Mesothelial cell of epicardium (in vitro differentiated cells): ENCODE measurements around the gene RBM20. TPM values are rescaled to one million over a fixed set of nuclear protein-coding genes. Genes with fewer than 3 reads are reported as not detected.

ENCODE experiments used
- DNase-seq, 2 experiments: peaks; one replicate each; pipeline ENCODE4 v3.0.0; 2021; ENCODE audit warnings: low spot score in 2 of 2; ENCODE audit not compliant: unreplicated experiment in 2 of 2
- H3K27ac Mint-ChIP-seq: 2 replicates; pipeline ENCODE4 v1.8.0; 2021; ENCODE audit warnings: mixed read lengths
- H3K27me3 Mint-ChIP-seq: 2 replicates; pipeline ENCODE4 v1.8.0; 2021; ENCODE audit warnings: low read depth, mixed read lengths
- H3K36me3 Mint-ChIP-seq: 2 replicates; pipeline ENCODE4 v1.8.0; 2021; ENCODE audit warnings: mixed read lengths
- H3K4me1 Mint-ChIP-seq: 2 replicates; pipeline ENCODE4 v1.8.0; 2021; ENCODE audit warnings: mixed read lengths
- H3K4me3 Mint-ChIP-seq: 2 replicates; pipeline ENCODE4 v1.8.0; 2021; ENCODE audit warnings: mild to moderate bottlenecking, moderate library complexity, mixed read lengths
- H3K9me3 Mint-ChIP-seq: 2 replicates; pipeline ENCODE4 v1.8.0; 2021; ENCODE audit warnings: mixed read lengths
- total RNA-seq: library from RNA; stranded (reverse); gene quantifications from 3 replicates; pipeline ENCODE4 v1.2.1, GENCODE V29; 2021
- TF ChIP-seq, protein P1 (sequence below): fragments of 200-600 bp; sonication (generic); IDR thresholded peaks from one replicate; pipeline ENCODE4 v1.5.0; 2021; ENCODE audit warnings: antibody characterized with exemption; ENCODE audit not compliant: unreplicated experiment

Gene RBM20
- total RNA-seq, 1 donor from 2014 or later: 23.3 TPM

DNA sequence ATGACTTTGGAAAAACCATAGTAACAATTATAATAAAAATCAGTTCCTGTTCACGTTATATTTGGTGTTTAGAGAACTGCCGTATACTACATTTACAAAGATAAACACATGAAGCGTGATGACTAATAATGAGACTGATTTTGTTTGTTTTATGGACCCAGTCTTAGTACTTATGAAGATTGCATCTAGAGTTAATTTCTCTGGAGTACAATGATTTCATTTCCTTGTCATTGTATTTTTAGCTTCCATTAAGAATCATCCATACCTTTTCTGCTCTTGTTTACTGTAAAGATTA lies 2.9 kb downstream of the RBM20 start:
- Mint-ChIP-seq H3K4me1 (peaks cover 74% of the 10 kb centered on the region), H3K36me3 (no peaks in the 10 kb centered on the region), H3K4me3 (peak overlapping the region; percentile 16), H3K9me3 (no peaks in the 10 kb centered on the region), H3K27me3 (peaks cover 5% of the 10 kb centered on the region), H3K27ac (peak overlapping the region; percentile 48)
- DNase-seq: no peak
- TF ChIP-seq, protein P1, sequence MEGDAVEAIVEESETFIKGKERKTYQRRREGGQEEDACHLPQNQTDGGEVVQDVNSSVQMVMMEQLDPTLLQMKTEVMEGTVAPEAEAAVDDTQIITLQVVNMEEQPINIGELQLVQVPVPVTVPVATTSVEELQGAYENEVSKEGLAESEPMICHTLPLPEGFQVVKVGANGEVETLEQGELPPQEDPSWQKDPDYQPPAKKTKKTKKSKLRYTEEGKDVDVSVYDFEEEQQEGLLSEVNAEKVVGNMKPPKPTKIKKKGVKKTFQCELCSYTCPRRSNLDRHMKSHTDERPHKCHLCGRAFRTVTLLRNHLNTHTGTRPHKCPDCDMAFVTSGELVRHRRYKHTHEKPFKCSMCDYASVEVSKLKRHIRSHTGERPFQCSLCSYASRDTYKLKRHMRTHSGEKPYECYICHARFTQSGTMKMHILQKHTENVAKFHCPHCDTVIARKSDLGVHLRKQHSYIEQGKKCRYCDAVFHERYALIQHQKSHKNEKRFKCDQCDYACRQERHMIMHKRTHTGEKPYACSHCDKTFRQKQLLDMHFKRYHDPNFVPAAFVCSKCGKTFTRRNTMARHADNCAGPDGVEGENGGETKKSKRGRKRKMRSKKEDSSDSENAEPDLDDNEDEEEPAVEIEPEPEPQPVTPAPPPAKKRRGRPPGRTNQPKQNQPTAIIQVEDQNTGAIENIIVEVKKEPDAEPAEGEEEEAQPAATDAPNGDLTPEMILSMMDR: no peak

DNA sequence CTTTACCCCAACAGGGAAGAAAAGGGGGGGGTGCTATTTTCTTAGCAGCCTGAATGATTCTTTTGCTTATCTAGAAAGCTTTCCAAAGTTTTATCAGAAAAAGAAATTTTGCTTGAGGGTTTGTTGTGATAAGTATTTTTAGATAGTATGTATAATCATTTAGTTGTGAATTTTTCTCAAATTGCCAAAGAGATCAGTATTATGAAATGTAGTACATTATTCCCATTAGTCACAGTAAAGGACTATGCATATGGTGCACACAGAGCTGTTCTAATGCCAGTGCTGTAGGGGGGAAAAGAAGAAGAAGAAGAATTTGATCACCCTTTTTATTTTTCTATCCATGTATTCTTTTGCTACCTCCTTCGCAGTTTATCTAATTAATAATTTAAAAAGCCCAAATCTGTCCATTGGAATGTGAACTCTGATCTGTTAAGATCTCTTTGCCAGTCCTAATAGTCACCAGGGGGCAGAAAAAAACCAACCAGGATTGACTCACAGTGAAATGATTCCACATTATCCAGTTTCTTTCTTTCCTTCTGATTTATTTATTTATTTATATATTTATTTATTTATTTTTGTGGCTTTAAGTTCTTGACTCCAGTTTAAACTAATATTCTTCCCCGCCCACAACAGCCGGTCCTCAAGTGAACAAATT lies 4.7 kb downstream of the RBM20 start:
- no peak overlapping the region for H3K4me3 Mint-ChIP-seq
- H3K9me3 Mint-ChIP-seq: no peaks in the 10 kb centered on the region
- H3K36me3 Mint-ChIP-seq: no peaks in the 10 kb centered on the region
- H3K27ac Mint-ChIP-seq: peak overlapping the region; percentile 39
- peaks cover 2% of the 10 kb centered on the region for H3K27me3 Mint-ChIP-seq
- TF ChIP-seq, protein P1: no peak
- no peak for DNase-seq
- H3K4me1 Mint-ChIP-seq: peaks cover 63% of the 10 kb centered on the region

DNA sequence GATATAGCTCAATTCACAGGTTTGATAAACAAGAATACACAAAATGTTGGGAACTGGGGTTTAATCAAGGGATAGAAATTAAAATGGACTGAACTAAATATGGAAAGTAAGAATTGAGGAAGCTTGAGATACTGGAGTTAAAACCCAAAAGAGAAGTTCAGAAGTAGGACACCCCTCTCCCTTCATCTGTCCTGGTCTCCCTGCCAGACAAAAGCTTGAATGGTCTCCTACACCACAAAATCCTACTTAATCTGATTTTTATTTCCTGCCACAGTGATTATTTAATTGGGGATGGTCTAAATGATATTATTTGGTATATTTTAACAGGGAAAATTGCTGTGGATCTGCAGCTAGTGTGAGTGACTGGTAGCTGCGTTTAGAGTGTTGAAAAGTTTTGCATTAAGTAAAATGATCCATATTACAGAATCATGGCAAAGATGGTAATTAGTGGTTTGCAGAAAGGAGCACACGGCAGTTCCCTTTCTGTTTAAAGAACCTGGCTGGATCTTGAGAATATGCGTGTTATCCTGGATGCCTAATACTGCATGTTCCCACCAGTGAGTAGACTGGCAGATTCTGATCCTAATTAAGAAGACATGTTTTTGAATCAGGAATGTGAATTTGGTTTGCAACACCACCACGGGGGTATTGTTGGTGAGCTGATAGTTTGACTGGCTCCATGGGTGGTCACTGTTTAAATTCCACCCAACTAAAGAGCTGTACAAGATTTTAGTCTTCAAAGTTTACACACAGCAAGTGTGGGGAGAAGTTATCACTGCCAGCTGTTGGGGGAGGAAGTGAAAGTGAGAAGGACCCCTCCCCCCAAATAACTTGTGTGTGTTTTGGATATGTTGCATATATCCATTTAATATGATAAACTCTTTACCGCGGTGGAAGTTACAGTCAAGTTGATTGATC lies 5.5 kb downstream of the RBM20 start:
- TF ChIP-seq, protein P1: no peak
- Mint-ChIP-seq H3K27me3 (peaks cover 2% of the 10 kb centered on the region), H3K27ac (no peak overlapping the region), H3K4me1 (peaks cover 63% of the 10 kb centered on the region), H3K9me3 (no peaks in the 10 kb centered on the region), H3K4me3 (no peak overlapping the region), H3K36me3 (no peaks in the 10 kb centered on the region)
- no peak for DNase-seq

DNA sequence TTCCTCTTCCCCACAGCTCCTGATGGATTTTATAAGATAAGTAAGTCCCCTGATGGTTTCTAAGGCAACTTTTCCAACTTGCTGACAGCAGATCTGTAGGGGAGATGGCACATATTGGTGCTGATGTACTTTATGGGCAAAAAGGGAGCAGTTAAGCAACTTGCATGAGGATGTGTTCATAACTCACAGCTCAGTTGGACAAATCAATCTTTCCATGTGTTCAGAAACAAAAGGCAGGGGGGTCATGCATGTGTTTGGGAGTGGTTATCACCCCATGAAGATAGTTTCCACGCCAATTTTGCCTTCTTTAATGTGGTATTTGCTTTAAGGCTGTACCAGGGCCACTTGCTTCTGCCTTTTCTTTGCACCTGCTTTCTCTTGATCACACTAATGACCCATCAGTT lies 6.1 kb downstream of the RBM20 start:
- no peak overlapping the region for H3K27ac Mint-ChIP-seq
- no peaks in the 10 kb centered on the region for H3K36me3 Mint-ChIP-seq
- H3K27me3 Mint-ChIP-seq: no peaks in the 10 kb centered on the region
- H3K4me1 Mint-ChIP-seq: peaks cover 59% of the 10 kb centered on the region
- H3K9me3 Mint-ChIP-seq: no peaks in the 10 kb centered on the region
- no peak overlapping the region for H3K4me3 Mint-ChIP-seq
- TF ChIP-seq, protein P1: no peak
- no peak for DNase-seq

DNA sequence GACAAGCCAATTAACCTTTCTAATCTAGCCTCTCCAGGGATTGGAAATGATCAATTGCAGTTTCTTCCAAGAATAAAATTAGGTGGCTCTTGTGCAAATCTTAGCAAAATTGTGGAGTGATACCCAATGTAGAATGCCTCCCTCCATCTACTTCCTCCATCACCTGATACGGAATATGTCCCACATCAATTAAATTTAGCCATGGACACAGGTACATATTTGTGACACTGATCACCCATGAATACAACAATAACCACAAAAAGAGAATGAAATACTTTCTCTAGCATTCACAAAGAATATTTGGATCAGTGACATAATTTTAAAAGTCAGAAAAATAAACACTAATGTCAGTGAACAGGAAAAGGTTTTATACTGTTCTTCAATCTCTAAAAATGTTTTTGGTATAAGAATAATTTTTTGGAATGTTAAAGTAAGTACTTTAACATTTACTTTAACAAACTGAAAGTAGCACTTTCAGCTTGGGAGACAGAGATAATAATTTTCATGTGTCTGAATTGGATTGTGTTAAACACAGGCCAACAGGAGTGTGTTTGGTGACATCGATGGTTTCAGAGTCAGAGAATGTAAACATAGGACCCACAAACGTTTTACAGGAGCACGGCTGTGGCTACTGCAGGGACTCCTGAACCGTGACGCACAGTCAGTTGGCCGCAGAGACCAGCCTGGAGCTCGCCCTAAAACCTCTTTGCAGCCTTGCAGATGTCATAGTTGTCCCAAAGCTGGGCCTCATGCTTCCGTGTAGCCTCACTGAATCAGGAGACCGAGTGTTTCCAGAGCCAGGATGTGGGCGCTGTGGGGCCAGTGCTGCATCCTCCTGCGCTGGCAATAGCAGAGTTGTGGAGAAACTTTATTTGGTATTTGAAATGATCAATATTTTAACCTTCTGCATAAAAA lies 7.2 kb downstream of the RBM20 start:
- Mint-ChIP-seq H3K4me3 (no peak overlapping the region), H3K27ac (peak overlapping the region; percentile 76), H3K36me3 (no peaks in the 10 kb centered on the region), H3K9me3 (no peaks in the 10 kb centered on the region), H3K27me3 (no peaks in the 10 kb centered on the region), H3K4me1 (peaks cover 57% of the 10 kb centered on the region)
- no peak for DNase-seq
- TF ChIP-seq, protein P1: no peak
